GM12878 (cell line): ENCODE measurements around the gene H2BK1. TPM values are rescaled to one million over a fixed set of nuclear protein-coding genes. Genes with fewer than 3 reads are reported as not detected.

Experiments used
- ATAC-seq: fragments of 200-7000 bp; cut with Tn5 transposase; 3 replicates; pipeline ENCODE4 v1.9.1; 2020; ENCODE audit warnings: mild to moderate bottlenecking, moderate library complexity
- BruUV-seq: library from RNA; stranded (reverse); fragments of 400-500 nt; replicated peaks from 2 replicates; lab custom pipeline; 2021; lab: Mats Ljungman, UMichigan
- CTCF ChIA-PET: fragments of 300-600 bp; sonication (Branson Sonifier 250); formaldehyde crosslinking; extraction: SDS; loops from one replicate; lab custom pipeline; 2021; ENCODE audit warnings: inconsistent platforms; lab: Yijun Ruan, JAX
- POLR2A ChIA-PET: fragments of 350-600 bp; formaldehyde crosslinking; extraction: SDS; loops from one replicate; lab custom pipeline; 2021; ENCODE audit warnings: inconsistent platforms; lab: Charles Lee
- RAD21 ChIA-PET: fragments of 300-600 bp; sonication (Branson Sonifier 250); formaldehyde crosslinking; loops from one replicate; lab custom pipeline; 2023; ENCODE audit warnings: antibody characterized with exemption; ENCODE audit not compliant: unreplicated experiment; lab: Charles Lee
- SMC1A ChIA-PET: fragments of 300-600 bp; sonication (Branson Sonifier 250); formaldehyde crosslinking; loops from one replicate; lab custom pipeline; 2023; ENCODE audit not compliant: unreplicated experiment, uncharacterized antibody; lab: Charles Lee
- DNase-seq: peaks from one replicate; pipeline ENCODE4 v3.0.0-alpha.2; 2011; ENCODE audit warnings: low read depth, low spot score
- FAIRE-seq: peaks from 3 replicates; lab custom pipeline; 2011; peaks lifted over from hg19 to GRCh38; lab: Jason Lieb, UNC
- H2AFZ ChIP-seq: 2 replicates; pipeline ENCODE4 v1.6.0; 2011; ENCODE audit warnings: low read depth, low read length, control low read depth; ENCODE audit not compliant: control insufficient read depth
- H3K27ac ChIP-seq: 2 replicates; pipeline ENCODE4 v1.5.1; 2011; ENCODE audit warnings: control low read depth; ENCODE audit not compliant: control insufficient read depth, insufficient read depth
- H3K27me3 ChIP-seq, 2 experiments: replicated peaks in 1 of 2; 2 replicates each; pipeline versions ENCODE4 v1.6.0 to v1.6.1; 2011; ENCODE audit warnings: low read length in 1 of 2; ENCODE audit not compliant: control insufficient read depth in 2 of 2, insufficient read depth in 2 of 2
- H3K36me3 ChIP-seq, 2 experiments: 2 replicates each; pipeline ENCODE4 v1.5.1; 2011; ENCODE audit warnings: low read length in 1 of 2; ENCODE audit not compliant: control insufficient read depth in 2 of 2, insufficient read depth in 2 of 2
- H3K4me1 ChIP-seq: 2 replicates; pipeline ENCODE4 v1.6.1; 2011; ENCODE audit warnings: mild to moderate bottlenecking, low read length, moderate library complexity, mixed read lengths; ENCODE audit not compliant: control insufficient read depth, insufficient read depth
- H3K4me2 ChIP-seq: 2 replicates; pipeline ENCODE4 v1.6.0; 2011; ENCODE audit warnings: control low read depth; ENCODE audit not compliant: control insufficient read depth, insufficient read depth
- H3K4me3 ChIP-seq: fragments of 200-600 bp; sonication (generic); 2 replicates; pipeline ENCODE4 v1.5.1; 2016
- H3K79me2 ChIP-seq: 2 replicates; pipeline ENCODE4 v1.6.0; 2011; ENCODE audit warnings: low read length; ENCODE audit not compliant: control insufficient read depth, insufficient read depth
- H3K9ac ChIP-seq: 2 replicates; pipeline ENCODE4 v1.8.0; 2011; ENCODE audit warnings: low read length, control low read depth, mixed read lengths; ENCODE audit not compliant: control insufficient read depth, insufficient read depth
- H3K9me3 ChIP-seq: replicated peaks from 3 replicates; pipeline ENCODE4 v1.5.1; 2011; ENCODE audit warnings: mild to moderate bottlenecking, low read length; ENCODE audit not compliant: control insufficient read depth, insufficient read depth
- H4K20me1 ChIP-seq: 2 replicates; pipeline ENCODE4 v1.6.0; 2011; ENCODE audit not compliant: control insufficient read depth, insufficient read depth
- CREB1 ChIP-seq: IDR thresholded peaks from 2 replicates; pipeline ENCODE4 v1.6.1; 2012; ENCODE audit warnings: low read depth, mild to moderate bottlenecking, inconsistent platforms
- CTCF ChIP-seq, 3 experiments: IDR thresholded peaks in 2 of 3; conservative IDR thresholded peaks in 1 of 3; 2 replicates each; pipeline ENCODE4 v1.5.1; 2011; ENCODE audit warnings: low read depth in 3 of 3, low read length in 3 of 3, mild to moderate bottlenecking in 3 of 3, control low read depth in 2 of 3, moderate library complexity in 2 of 3, inconsistent platforms in 1 of 3, mixed read lengths in 1 of 3; ENCODE audit not compliant: control insufficient read depth in 2 of 3, insufficient read depth in 1 of 3; ENCODE audit errors: extremely low read depth in 1 of 3
- IKZF1 ChIP-seq: fragments of 450-650 bp; conservative IDR thresholded peaks from 2 replicates; pipeline ENCODE4 v1.6.1; 2017; ENCODE audit warnings: antibody characterized with exemption, mild to moderate bottlenecking
- MYB ChIP-seq: fragments of 150-350 bp; IDR thresholded peaks from 2 replicates; pipeline ENCODE4 v1.6.1; 2014; ENCODE audit warnings: mild to moderate bottlenecking, low read depth, low read length, borderline replicate concordance
- RAD21 ChIP-seq: IDR thresholded peaks from 2 replicates; pipeline ENCODE4 v1.6.1; 2011; ENCODE audit warnings: mild to moderate bottlenecking, low read depth, low read length, moderate library complexity; ENCODE audit not compliant: insufficient read depth
- SMAD1 ChIP-seq: fragments of 450-650 bp; IDR thresholded peaks from 2 replicates; pipeline ENCODE4 v1.6.1; 2018; ENCODE audit warnings: mild to moderate bottlenecking, low read depth; ENCODE audit not compliant: partially characterized antibody
- SP1 ChIP-seq: IDR thresholded peaks from one replicate; pipeline ENCODE4 v1.6.1; 2011; ENCODE audit warnings: low read depth, low read length
- YY1 ChIP-seq: IDR thresholded peaks from 2 replicates; pipeline ENCODE4 v1.6.1; 2011; ENCODE audit warnings: low read depth, mild to moderate bottlenecking, low read length
- ZBTB4 ChIP-seq: fragments of 450-650 bp; formaldehyde crosslinking; IDR thresholded peaks from 2 replicates; pipeline ENCODE4 v1.4.0; 2022; ENCODE audit warnings: mild to moderate bottlenecking, moderate library complexity
- ZBTB40 ChIP-seq: fragments of 450-650 bp; IDR thresholded peaks from 2 replicates; pipeline ENCODE4 v1.6.1; 2016; ENCODE audit warnings: mild to moderate bottlenecking, moderate library complexity, borderline replicate concordance
- whole genome bisulfite sequencing: methylation state at CpG from one replicate; pipeline ENCODE4 v1.1.6; 2016; ENCODE audit warnings: low lambda C conversion rate; ENCODE audit not compliant: insufficient replicate concordance, insufficient coverage; ENCODE audit errors: missing lambda C conversion rate; 5-methylcytosine and 5-hydroxymethylcytosine counted together
- in situ Hi-C: fragments of 300-500 bp; cut with MboI; formaldehyde crosslinking; loops from 9 replicates; pipeline ENCODE4 v1.14.3; 2018; ENCODE audit warnings: mixed read lengths
- intact Hi-C: fragments of 100-400 bp; cut with micrococcal nuclease; formaldehyde crosslinking; loops from one replicate; pipeline ENCODE4 v1.14.2; 2022; ENCODE audit not compliant: unreplicated experiment
- polyA plus RNA-seq, 11 experiments: library from polyadenylated mRNA; depleted of rRNA in 4 of 11; unstranded in 6 of 11; stranded (reverse) in 5 of 11; fragments of >200 nt; fragmentation: Nextera tagmentation in 4 of 11; fragmentation: Illumina TruSeq in 1 of 11; extraction: Ambion mirVana in 4 of 11; extraction: Trizol in 1 of 11; gene quantifications; 1 replicate in 1 of 11; 2 replicates in 10 of 11; pipeline versions ENCODE4 v1.2.1 to v1.2.3, GENCODE V29; 2011 to 2016; ENCODE audit warnings: inconsistent platforms in 2 of 11, missing spikeins in 2 of 11, low read depth in 1 of 11
- total RNA-seq, 4 experiments: library from RNA; depleted of rRNA in 3 of 4; stranded (reverse); fragments of >200 nt in 3 of 4; fragmentation: Illumina TruSeq in 1 of 4; extraction: Trizol in 1 of 4; gene quantifications; 2 replicates each; pipeline versions ENCODE4 v1.2.1 to v1.2.3, GENCODE V29; 2013 to 2021

The H2BK1 gene
- total and polyA plus RNA-seq, 10 of the 15 experiments (the other 5 are each of a cell fraction or from before 2014, with no cell fraction given), result 0.54 TPM; not detected in 9

- no peak for TF ChIP-seq ZBTB40
- no peak for TF ChIP-seq SMAD1
These were observed 34.6 kb upstream of the H2BK1 start (continued) for GRCh38 chr7:151244841-151245346.

- Histone ChIP-seq H3K9ac (no peak overlapping the region), H3K27me3 (peaks cover 15 to 24% of the 10 kb centered on the region in 2 experiments), H3K4me2 (no peak overlapping the region), H3K79me2 (no peaks in the 10 kb centered on the region), H3K27ac (no peak overlapping the region), H3K9me3 (no peaks in the 10 kb centered on the region), H2AFZ (no peak overlapping the region), H4K20me1 (no peaks in the 10 kb centered on the region), H3K4me1 (peaks cover 16% of the 10 kb centered on the region), H3K4me3 (no peak overlapping the region; the same call in 1 of the 2 replicates), H3K36me3 (no peaks in the 10 kb centered on the region)
- ChIA-PET RAD21 (interaction anchor here (0.6 to 2.6 kb wide), 5 partner anchors 12 to 1043 kb away, joined by 3 to 17 read pairs (median 11); partner anchors contain the start of genes ABCF2 and CHPF2), CTCF (interaction anchor here (0.6 to 5.3 kb wide), 46 partner anchors 8 to 418 kb away, joined by 3 to 56 read pairs (median 4); partner anchors contain the start of genes ABCB8, ABCF2, ASB10 and CHPF2), SMC1A (interaction anchor here (1.2 to 3.4 kb wide), 7 partner anchors 11 to 120 kb away, joined by 3 to 24 read pairs (median 9); partner anchors contain the start of genes ABCF2 and CHPF2), POLR2A (interaction anchor here (1.4 to 1.5 kb wide), 2 partner anchors 12 to 17 kb away, joined by 5 read pairs; partner anchors contain the start of genes ABCF2 and CHPF2)
- no TSS peak for BruUV-seq
- WGBS, result 10% methylated on average over 10 of the region's 10 CpGs
- ATAC-seq (peak; percentile 69), FAIRE-seq (peak; percentile 7), DNase-seq (peak; percentile 15)
- in situ Hi-C loops (no loop called here), intact Hi-C loops (loop anchor here (5.0 kb wide), 1 partner anchor 72 kb away; no protein-coding TSS in a partner anchor)
- TF ChIP-seq CREB1 (0 out of 2 replicates have a peak, but pooled peaks have one; percentile 3), YY1 (0 out of 2 replicates have a peak, but pooled peaks have one; percentile 17), SP1 (no peak), MYB (no peak), ZBTB4 (CRISPR knock-in tag) (no peak), IKZF1 (no peak), CTCF (IDR thresholded peaks at IDR 0.05 in 2 of 3, conservative IDR thresholded peaks at IDR 0.05 in 1 of 3; ENCODE audit: control insufficient read depth in 2 of 3, extremely low read depth in 1 of 3, insufficient read depth in 1 of 3, low read depth in 3 of 3, low read length in 3 of 3) (peak; percentile 65 to 92 (median 90)), RAD21 (peak; percentile 68)
These were observed 34.0 kb upstream of the H2BK1 start for GRCh38 chr7:151244196-151244840.
